ENCODE data around the gene APOF. TPM values are rescaled to one million over a fixed set of nuclear protein-coding genes. Genes with fewer than 3 reads are reported as not detected.

APOF gene
- total and polyA plus RNA-seq, 9 of the 15 experiments (the other 6 are each of a cell fraction or from before 2014, with no cell fraction given): 0.09 to 0.15 (median 0.12) TPM; not detected in 5

- Histone ChIP-seq H3K4me1 (replicated peaks in 1 of 2; ENCODE audit: control insufficient read depth in 2 of 2, insufficient read depth in 2 of 2, low read length in 2 of 2) (peaks cover 14 to 18% of the 10 kb centered on the region in 2 experiments), H3K9me3 (replicated peaks; ENCODE audit: control insufficient read depth, insufficient read depth, low read depth, low read length) (no peaks in the 10 kb centered on the region; the same call in 1 of the 2 replicates), H3K4me2 (ENCODE audit: insufficient read depth, low read length) (peak overlapping the region; percentile 39), H3K27me3 (ENCODE audit: control insufficient read depth in 2 of 2, insufficient read depth in 2 of 2, low read length in 2 of 2) (no peaks in the 10 kb centered on the region), H3K9ac (ENCODE audit: insufficient read depth in 1 of 2, low read depth in 2 of 2, low read length in 2 of 2) (peak overlapping the region; percentile 5 to 32; a peak in 2 of 4 replicates), H3K9me1 (ENCODE audit: control insufficient read depth, insufficient read depth, low read length) (no peaks in the 10 kb centered on the region), H3K79me2 (ENCODE audit: control insufficient read depth, insufficient read depth, low read length) (no peaks in the 10 kb centered on the region), H3K27ac (ENCODE audit: extremely low read depth, low read depth, low read length) (peak overlapping the region; percentile 50; the same call in 2 of the 3 replicates), H3K36me3 (ENCODE audit: control insufficient read depth, insufficient read depth, low read length) (no peaks in the 10 kb centered on the region), H3K4me3 (no peak overlapping the region), H4K20me1 (replicated peaks; ENCODE audit: control insufficient read depth, insufficient read depth, low read length) (no peaks in the 10 kb centered on the region), H2AFZ (ENCODE audit: low read depth, low read length) (peak overlapping the region; percentile 96)
- TF ChIP-seq PKNOX1 (IDR thresholded peaks at IDR 0.05) (0 out of 2 replicates have a peak, but pooled peaks have one; percentile 11), CHD1 (IDR thresholded peaks at IDR 0.05; ENCODE audit: low read length) (no peak), ZNF644 (tag; IDR thresholded peaks at IDR 0.05; ENCODE audit: low read depth) (no peak), SIX5 (IDR thresholded peaks at IDR 0.05; ENCODE audit: borderline replicate concordance in 1 of 2, insufficient read depth in 1 of 2, low read depth in 1 of 2, low read length in 2 of 2) (no peak), MGA (IDR thresholded peaks at IDR 0.05) (0 out of 2 replicates have a peak, but pooled peaks have one; percentile 11), ZNF780A (CRISPR knock-in tag; IDR thresholded peaks at IDR 0.05) (no peak)
- CTCF ChIA-PET (ENCODE audit: low intra/inter-chr PET ratio): no interaction called here
- DNase-seq (ENCODE audit: extremely low read depth in 1 of 4, low spot score in 3 of 4) (peak in 1 of 4 experiments; percentile 38), FAIRE-seq (peak; percentile 49), ATAC-seq (peak; percentile 11; the same call in 1 of the 3 replicates)
- POLR2A ChIA-PET: interaction anchor here (0.6 to 1.9 kb wide), 5 partner anchors 10 to 88 kb away, joined by 3 to 12 read pairs (median 3); no protein-coding TSS in a partner anchor
- no TSS peak for BruUV-seq (replicated peaks)
- in situ Hi-C loops (cut with MboI): no loop called here
- 43% methylated on average over 7 of the region's 7 CpGs for WGBS (ENCODE audit: insufficient coverage, low coverage, missing lambda C conversion rate)
- intact Hi-C loops (cut with micrococcal nuclease): no loop called here
These were observed 24.6 kb upstream of the APOF start for GRCh38 chr12:56387152-56387736.

All from K562 (cell line).